ENCODE data around the gene DERL3.

The DERL3 gene

DNA sequence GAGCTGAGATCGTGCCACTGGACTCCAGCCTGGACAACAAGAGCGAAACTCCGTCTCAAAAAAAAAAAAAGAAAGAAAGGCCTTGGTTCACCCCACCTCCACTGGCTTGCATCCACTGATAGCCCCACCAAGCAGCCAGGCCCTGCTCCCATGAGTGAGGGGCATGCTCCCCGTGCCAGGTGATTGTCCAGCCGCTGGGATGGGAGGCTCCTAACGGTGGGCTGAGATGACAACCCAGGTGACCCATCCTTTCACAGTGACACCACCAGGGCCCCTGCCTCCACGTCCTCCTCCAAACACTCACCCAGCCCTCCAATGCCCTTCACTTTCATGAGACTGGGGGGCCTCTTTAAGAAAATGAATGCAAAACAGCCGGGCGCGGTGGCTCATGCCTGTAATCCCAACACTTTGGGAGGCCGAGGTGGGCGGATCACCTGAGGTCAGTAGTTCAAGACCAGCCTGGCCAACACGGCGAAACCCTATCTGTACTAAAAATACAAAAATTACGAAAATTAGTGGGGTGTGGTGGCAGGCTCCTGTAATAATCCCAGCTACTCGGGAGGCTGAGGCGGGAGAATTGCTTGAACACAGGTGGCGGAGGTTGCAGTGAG, 8.6 kb upstream of the DERL3 start:
- DNase-seq (ENCODE audit: low spot score) = no peak

GRCh38 chr22:23846081-23846469, 7.3 kb upstream of the DERL3 start:
- no peak for DNase-seq (ENCODE audit: low spot score)

- DNase-seq (ENCODE audit: low spot score) = no peak
Measured at GRCh38 chr22:23845265-23846080, 6.7 kb upstream of the DERL3 start.

DNA sequence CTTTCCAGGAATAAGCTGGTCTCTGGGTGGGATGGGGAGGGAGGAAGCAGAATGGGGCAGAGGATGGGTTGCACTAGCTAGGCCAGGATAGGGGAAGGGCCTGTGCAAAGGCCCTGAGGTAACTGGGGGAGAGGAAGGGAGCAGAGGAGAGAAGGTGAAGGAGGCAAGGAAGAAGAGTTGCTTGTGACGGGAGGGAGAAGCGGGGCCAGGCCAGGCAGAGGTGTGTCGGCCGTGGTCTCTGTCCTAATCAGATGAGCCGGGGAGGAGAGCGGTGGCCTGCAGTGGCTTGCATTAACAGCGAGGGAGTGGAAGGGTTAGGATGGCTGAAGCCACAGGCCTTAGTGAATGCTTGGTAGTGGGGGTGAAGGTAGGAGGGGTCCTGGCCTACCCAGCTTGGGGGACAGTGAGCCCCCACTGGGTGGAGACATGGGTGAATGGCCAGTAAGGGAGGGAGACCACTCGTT, 6.0 kb upstream of the DERL3 start:
- DNase-seq (ENCODE audit: low spot score) = no peak

GRCh38 chr22:23842599-23842998, 3.8 kb upstream of the DERL3 start:
- no peak for DNase-seq (ENCODE audit: low spot score)

DNA sequence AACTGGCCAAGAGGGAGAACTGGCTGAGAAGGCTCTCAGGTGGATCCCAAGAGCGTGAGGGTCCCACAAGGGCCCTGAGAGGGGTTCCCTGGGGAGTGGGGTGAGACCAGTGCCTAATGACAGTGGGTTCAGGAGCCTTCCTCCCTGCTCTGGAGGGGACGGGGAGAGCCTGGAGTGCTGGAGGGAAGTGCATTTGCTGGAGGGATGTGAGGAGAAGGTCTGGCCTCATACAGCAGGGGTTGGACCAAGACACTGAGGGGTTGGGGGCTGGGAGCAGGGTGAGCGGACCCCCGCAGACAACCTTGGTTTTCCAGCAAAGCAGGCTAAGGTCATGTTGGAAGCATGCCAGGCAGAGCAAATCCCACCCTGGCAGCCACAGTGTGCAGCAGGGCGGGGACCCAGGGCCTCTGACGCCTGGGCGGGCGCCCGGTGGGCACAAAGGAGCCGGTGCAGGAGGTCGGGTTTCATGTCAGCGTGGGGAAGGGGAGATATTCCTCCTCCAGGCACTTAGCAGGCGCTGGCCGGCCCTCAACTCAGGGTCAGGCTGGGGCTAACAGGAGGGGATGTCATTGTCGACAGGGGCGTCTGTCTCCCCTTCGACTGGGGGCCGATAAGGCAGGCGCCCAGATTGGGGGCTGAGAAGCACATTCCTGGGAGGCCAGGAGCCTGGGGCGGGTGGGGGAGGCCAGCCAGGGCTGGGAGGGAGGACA, 3.1 kb upstream of the DERL3 start:
- DNase-seq (ENCODE audit: low spot score) = no peak

- no peak for DNase-seq (ENCODE audit: low spot score)
Measured at GRCh38 chr22:23841292-23841691, 2.5 kb upstream of the DERL3 start.

- no peak for DNase-seq (ENCODE audit: low spot score)
Measured at GRCh38 chr22:23840026-23840425, 1.2 kb upstream of the DERL3 start.

- no peak for DNase-seq (ENCODE audit: low spot score)
Measured at GRCh38 chr22:23837911-23838680, 710 bp downstream of the DERL3 start.

DNA sequence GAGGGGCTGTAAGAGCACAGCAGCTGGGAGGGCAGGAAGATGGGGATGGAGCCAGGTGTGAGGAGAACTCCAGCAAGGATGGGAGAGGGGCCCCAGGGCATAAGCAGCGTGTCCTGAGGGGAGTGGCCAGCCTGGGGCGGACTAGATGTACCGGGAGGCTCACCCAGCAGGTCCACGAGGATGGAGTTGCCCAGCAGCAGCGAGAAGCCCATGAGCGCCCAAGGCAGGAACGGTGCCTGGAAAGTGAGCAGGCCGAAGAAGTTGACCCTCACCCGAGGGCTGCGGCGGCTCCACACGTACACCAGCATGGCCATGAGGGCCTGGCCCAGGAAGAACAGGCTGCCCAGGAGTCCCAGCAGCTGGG, 1.3 kb downstream of the DERL3 start:
- DNase-seq (ENCODE audit: low spot score) = no peak

DNA sequence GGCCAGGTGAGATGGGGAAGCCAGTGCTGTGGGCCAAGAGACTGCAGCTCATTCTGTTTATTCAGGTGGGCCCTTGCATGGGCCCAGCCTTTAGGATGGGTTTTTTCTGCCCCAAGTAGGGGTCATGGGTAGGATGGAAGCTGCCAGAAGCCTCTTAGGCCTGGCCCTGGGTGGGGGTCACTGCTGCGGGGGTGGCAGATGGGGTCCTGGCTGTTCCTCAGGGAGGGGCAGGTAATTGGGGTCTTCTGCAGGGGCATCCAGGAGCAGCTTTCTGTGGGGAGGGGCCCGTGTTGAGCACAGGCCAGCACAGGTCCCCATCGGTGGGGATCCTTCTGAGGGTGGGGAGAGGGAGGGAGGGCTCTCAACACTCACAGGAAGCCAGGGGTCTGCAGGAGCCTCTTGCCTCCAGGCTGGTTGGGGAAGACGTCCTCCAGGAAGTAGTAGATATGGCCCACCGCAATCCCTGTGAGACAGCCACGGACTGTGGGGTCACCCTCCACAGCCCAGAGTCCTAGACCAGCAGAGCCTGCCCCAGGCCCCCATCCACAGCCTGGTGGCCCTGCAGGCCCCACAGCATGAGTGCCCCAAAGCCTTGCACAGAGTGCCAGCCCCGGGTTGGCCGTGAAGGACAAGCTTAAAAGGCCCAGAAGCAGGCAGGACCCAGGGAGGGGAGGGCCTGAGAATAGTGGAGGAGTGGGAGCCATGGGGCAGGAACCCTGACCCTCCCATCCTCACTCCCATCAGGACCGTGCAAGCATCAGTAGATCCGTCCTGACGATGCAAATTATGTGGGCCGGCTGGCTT, 1.9 kb downstream of the DERL3 start:
- DNase-seq (ENCODE audit: low spot score) = no peak

DNA sequence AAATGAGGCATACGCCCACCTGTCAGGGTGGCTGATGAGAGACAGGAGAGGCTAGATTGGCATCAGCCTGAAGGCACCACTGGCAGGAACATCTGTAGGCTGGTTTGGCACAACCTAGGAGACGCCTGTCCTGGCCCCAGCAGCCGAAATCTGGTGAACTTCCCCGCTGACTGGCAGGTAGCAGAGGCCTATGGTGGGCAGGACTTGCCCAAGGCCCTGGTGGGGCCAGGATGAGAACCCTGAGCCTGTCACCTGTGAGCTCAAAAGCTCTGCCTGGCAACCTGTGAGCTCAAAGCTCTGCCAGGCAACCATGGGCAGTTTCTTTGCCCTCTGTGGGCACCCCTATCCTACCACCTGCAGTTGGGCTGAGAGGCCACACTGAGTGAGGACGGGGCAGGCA, 2.5 kb downstream of the DERL3 start:
- no peak for DNase-seq (ENCODE audit: low spot score)

- DNase-seq (ENCODE audit: low spot score) = no peak
Measured at GRCh38 chr22:23835484-23836144, 3.2 kb downstream of the DERL3 start.

GRCh38 chr22:23834793-23835483, 3.9 kb downstream of the DERL3 start:
- DNase-seq (ENCODE audit: low spot score) = no peak

DNA sequence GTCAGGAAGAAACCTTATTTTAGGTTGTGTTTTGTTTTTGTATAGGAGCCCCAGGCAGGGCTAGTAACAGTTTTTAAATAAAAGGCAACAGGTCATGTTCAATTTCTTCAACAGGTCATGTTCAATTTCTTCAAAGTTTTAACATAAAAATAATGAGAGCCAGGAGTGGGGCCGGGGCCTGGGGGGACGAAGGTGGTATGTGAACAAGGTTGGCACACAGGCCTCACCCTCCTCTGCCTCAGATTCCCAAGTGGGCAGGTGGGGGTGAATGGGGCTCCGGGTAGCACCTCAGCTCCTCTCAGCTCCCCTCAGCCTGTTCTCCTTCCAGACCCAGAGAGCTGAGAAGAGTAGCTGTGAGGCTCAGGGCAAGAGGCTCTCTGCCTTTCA, 4.4 kb downstream of the DERL3 start:
- DNase-seq (ENCODE audit: low spot score) = no peak

- no peak for DNase-seq (ENCODE audit: low spot score)
Measured at GRCh38 chr22:23833911-23834317, 4.9 kb downstream of the DERL3 start.

DNA sequence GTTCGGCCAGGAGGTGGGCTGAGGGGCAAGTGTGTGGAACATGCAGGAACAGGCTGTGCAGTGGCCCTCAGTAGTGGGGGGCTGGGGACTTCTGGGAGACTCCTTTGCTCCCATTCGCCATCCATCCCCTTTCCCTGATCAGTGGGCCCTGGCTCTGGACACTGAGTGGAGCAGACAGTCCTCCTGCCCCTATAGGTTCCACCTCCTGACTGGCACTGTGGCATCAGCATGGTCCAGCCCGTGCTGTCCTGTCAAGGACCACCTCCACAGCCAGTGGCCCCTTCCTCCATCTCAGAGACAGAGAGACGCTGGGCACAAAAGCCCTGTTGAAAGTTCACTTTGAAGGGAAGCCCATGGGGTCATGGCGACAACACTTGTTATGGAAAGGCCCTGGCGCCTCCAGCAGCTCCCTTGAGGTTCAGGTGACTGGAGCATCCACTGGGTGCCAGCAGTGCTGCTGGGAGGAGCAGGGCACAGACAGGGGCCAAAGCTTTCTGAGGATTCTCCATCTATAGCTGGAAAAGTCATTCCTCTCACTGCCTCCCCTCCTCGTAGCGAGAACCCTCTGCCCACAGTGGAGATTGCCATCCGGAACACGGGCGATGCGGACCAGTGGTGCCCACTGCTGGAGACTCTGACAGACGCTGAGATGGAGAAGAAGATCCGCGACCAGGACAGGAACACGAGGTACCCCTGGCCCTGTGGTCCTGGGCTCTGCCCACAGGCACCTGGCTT, 5.6 kb downstream of the DERL3 start:
- no peak for DNase-seq (ENCODE audit: low spot score)

GRCh38 chr22:23832226-23833016, 6.4 kb downstream of the DERL3 start:
- no peak for DNase-seq (ENCODE audit: low spot score)

DNA sequence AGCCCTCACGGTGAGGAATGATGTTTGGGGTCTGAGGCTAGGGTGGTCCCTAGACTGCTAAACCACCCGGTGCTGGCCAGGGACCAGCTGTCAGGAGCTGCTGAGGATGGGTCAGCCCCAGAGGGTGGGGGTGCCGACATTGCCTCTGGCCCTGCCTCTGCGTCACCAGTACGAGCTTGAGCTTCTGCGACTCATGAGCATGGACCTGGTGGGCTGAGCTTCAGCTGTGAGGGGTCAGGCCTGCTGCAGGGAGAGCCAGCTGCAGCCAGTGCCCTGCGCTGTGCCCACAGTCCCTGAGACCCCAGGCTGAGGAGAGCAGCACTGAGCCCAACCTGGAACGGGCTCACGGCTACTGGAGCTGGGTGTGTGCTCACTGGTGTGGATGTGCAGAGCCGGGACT, 7.0 kb downstream of the DERL3 start:
- no peak for DNase-seq (ENCODE audit: low spot score)
